Hepatocyte (in vitro differentiated cells): ENCODE results near the gene DENND2D.

ENCODE experiments used
- CTCF ChIP-seq: fragments of 200-600 bp; sonication (generic); IDR thresholded peaks from 2 replicates; pipeline ENCODE4 v1.5.1; 2016; ENCODE audit warnings: antibody characterized with exemption, mild to moderate bottlenecking; ENCODE audit not compliant: poor library complexity
- EZH2 ChIP-seq: fragments of 200-600 bp; sonication (generic); IDR thresholded peaks from 2 replicates; pipeline ENCODE4 v1.6.1; 2016; ENCODE audit warnings: antibody characterized with exemption, mild to moderate bottlenecking, borderline replicate concordance
- EZH2phosphoT487 ChIP-seq: fragments of 200-600 bp; sonication (generic); IDR thresholded peaks from one replicate; pipeline ENCODE4 v1.6.1; 2018; ENCODE audit warnings: antibody characterized with exemption, mild to moderate bottlenecking, low read depth, moderate library complexity; ENCODE audit not compliant: unreplicated experiment, severe bottlenecking

- TF ChIP-seq CTCF (no peak), EZH2 (no peak), EZH2phosphoT487 (no peak)
These were observed 18.4 kb downstream of the DENND2D start for GRCh38 chr1:111182052-111182451.
